GM19328 (cell line): ENCODE measurements around the gene RUBCN.

Experiments
- ATAC-seq: cut with Tn5 transposase; IDR thresholded peaks from one replicate; pipeline ENCODE4 v1.9.1; 2021; ENCODE audit warnings: mild to moderate bottlenecking, moderate library complexity; ENCODE audit not compliant: unreplicated experiment

RUBCN gene

GRCh38 chr3:197736491-197737318 lies at the start of gene RUBCN:
RUBCN (minus strand) TSS chr3:197736904; CDS start chr3:197736719, 185 bp downstream.
- peak; percentile 85 for ATAC-seq

- ATAC-seq: no peak
Observed at GRCh38 chr3:197784019-197784585, 47.4 kb upstream of the RUBCN start.

- no peak for ATAC-seq
Observed at GRCh38 chr3:197782230-197782629, 45.5 kb upstream of the RUBCN start.

GRCh38 chr3:197775317-197775716 lies 38.6 kb upstream of the RUBCN start:
- ATAC-seq: no peak

- no peak for ATAC-seq
Observed at GRCh38 chr3:197761784-197762183, 25.1 kb upstream of the RUBCN start.

GRCh38 chr3:197758512-197758911 lies 21.8 kb upstream of the RUBCN start:
- no peak for ATAC-seq

- ATAC-seq: no peak
Observed at GRCh38 chr3:197756704-197757103, 20.0 kb upstream of the RUBCN start.

GRCh38 chr3:197753263-197753662 lies 16.6 kb upstream of the RUBCN start:
- ATAC-seq: no peak

- ATAC-seq: no peak
Observed at GRCh38 chr3:197752107-197752506, 15.4 kb upstream of the RUBCN start.

GRCh38 chr3:197750858-197751737 lies 14.4 kb upstream of the RUBCN start:
- ATAC-seq: no peak

GRCh38 chr3:197750396-197750831 lies 13.7 kb upstream of the RUBCN start:
- ATAC-seq: peak; percentile 38

- peak; percentile 77 for ATAC-seq
Observed at GRCh38 chr3:197749601-197750395, 13.1 kb upstream of the RUBCN start, which contains the start of gene FYTTD1. FYTTD1 (plus strand) TSS chr3:197749883; CDS start chr3:197749972, 89 bp downstream.

- peak; percentile 19 for ATAC-seq
Observed at GRCh38 chr3:197749315-197749600, 12.6 kb upstream of the RUBCN start.

- no peak for ATAC-seq
Observed at GRCh38 chr3:197748597-197749314, 12.1 kb upstream of the RUBCN start.

GRCh38 chr3:197746801-197747237 lies 10.1 kb upstream of the RUBCN start:
- ATAC-seq: no peak

- no peak for ATAC-seq
Observed at GRCh38 chr3:197746209-197746608, 9.5 kb upstream of the RUBCN start.

- ATAC-seq: no peak
Observed at GRCh38 chr3:197742787-197743186, 6.1 kb upstream of the RUBCN start.

- no peak for ATAC-seq
Observed at GRCh38 chr3:197737749-197738462, 1.2 kb upstream of the RUBCN start.

GRCh38 chr3:197737319-197737649 lies 580 bp upstream of the RUBCN start:
- no peak for ATAC-seq
